K562 (cell line): ENCODE data around the gene TACSTD2.

ENCODE experiments used
- RERE ChIP-seq: sonication (generic); formaldehyde crosslinking; IDR thresholded peaks from 2 replicates; pipeline ENCODE4 v1.8.0; 2023; ENCODE audit warnings: missing genetic modification reagents, mild to moderate bottlenecking, borderline replicate concordance
- YY1 ChIP-seq, 3 experiments: IDR thresholded peaks; 2 replicates each; pipeline ENCODE4 v1.6.1; 2011; ENCODE audit warnings: low read length in 2 of 3, mild to moderate bottlenecking in 2 of 3, moderate library complexity in 2 of 3, borderline replicate concordance in 1 of 3, control low read depth in 1 of 3, low read depth in 1 of 3; ENCODE audit not compliant: insufficient read depth in 3 of 3, insufficient replicate concordance in 2 of 3, control insufficient read depth in 1 of 3, insufficient read length in 1 of 3; ENCODE audit errors: extremely low read depth in 1 of 3

- no peak for TF ChIP-seq YY1 (IDR thresholded peaks at IDR 0.05; ENCODE audit: borderline replicate concordance in 1 of 3, control insufficient read depth in 1 of 3, extremely low read depth in 1 of 3, insufficient read depth in 3 of 3, insufficient read length in 1 of 3, insufficient replicate concordance in 2 of 3, low read depth in 1 of 3, low read length in 2 of 3)
- TF ChIP-seq RERE (CRISPR knock-in tag), result no peak
Observed at GRCh38 chr1:58596631-58597052, 19.6 kb upstream of the TACSTD2 start.
